WTC11 (cell line): Measurements from ENCODE around the gene TTLL12. TPM values are rescaled to one million over a fixed set of nuclear protein-coding genes. Genes with fewer than 3 reads are reported as not detected.

Experiments
- ATAC-seq: fragments of 200-7000 bp; cut with Tn5 transposase; 2 replicates; pipeline ENCODE4 v1.10.0; 2021; ENCODE audit warnings: mild to moderate bottlenecking, moderate library complexity
- Bru-seq: library from RNA; stranded (reverse); fragments of 400-500 nt; gene quantifications from one replicate; lab custom pipeline; 2021; lab: Mats Ljungman, UMichigan
- CTCF ChIA-PET: fragments of 300-600 bp; sonication (Branson Sonifier 250); formaldehyde crosslinking; loops from one replicate; lab custom pipeline; 2021; ENCODE audit warnings: antibody characterized with exemption; lab: Charles Lee
- POLR2A ChIA-PET: fragments of 350-600 bp; sonication (Branson Sonifier 250); formaldehyde crosslinking; loops from one replicate; lab custom pipeline; 2021; ENCODE audit warnings: antibody characterized with exemption; lab: Charles Lee
- DNase-seq: peaks from one replicate; pipeline ENCODE4 v3.0.0; 2021; ENCODE audit warnings: low spot score
- H3K27ac Mint-ChIP-seq: 2 replicates; pipeline ENCODE4 v1.8.0; 2021; ENCODE audit warnings: mixed read lengths
- H3K27me3 Mint-ChIP-seq: 2 replicates; pipeline ENCODE4 v1.8.0; 2021; ENCODE audit warnings: low read depth, mild to moderate bottlenecking, moderate library complexity, mixed read lengths
- H3K36me3 Mint-ChIP-seq: 2 replicates; pipeline ENCODE4 v1.8.0; 2021; ENCODE audit warnings: mixed read lengths
- H3K4me1 Mint-ChIP-seq: 2 replicates; pipeline ENCODE4 v1.8.0; 2022; ENCODE audit warnings: mixed read lengths
- H3K4me3 Mint-ChIP-seq: 2 replicates; pipeline ENCODE4 v1.8.0; 2021; ENCODE audit warnings: mild to moderate bottlenecking, moderate library complexity, mixed read lengths
- H3K9me3 Mint-ChIP-seq: 2 replicates; pipeline ENCODE4 v1.8.0; 2021; ENCODE audit warnings: mixed read lengths
- ARID4B ChIP-seq: sonication (generic); formaldehyde crosslinking; IDR thresholded peaks from 2 replicates; pipeline ENCODE4 v1.8.0; 2023; ENCODE audit warnings: missing genetic modification reagents, mild to moderate bottlenecking, borderline replicate concordance
- ATF2 ChIP-seq: sonication (generic); formaldehyde crosslinking; IDR thresholded peaks from 2 replicates; pipeline ENCODE4 v1.8.1; 2022; ENCODE audit warnings: low read depth, missing genetic modification reagents, borderline replicate concordance
- CTCF ChIP-seq: fragments of 200-600 bp; IDR thresholded peaks from 2 replicates; pipeline ENCODE4 v1.8.0; 2022; ENCODE audit warnings: antibody characterized with exemption
- E2F4 ChIP-seq: sonication (generic); formaldehyde crosslinking; IDR thresholded peaks from 2 replicates; pipeline ENCODE4 v1.8.1; 2022; ENCODE audit warnings: low read depth, mild to moderate bottlenecking, moderate library complexity, missing genetic modification reagents, borderline replicate concordance
- EMX1 ChIP-seq: fragments of 250-450 bp; sonication (Bioruptor Pico); IDR thresholded peaks from 2 replicates; pipeline ENCODE4 v1.8.0; 2021; ENCODE audit warnings: mild to moderate bottlenecking
- ESRRA ChIP-seq: sonication (generic); formaldehyde crosslinking; IDR thresholded peaks from 2 replicates; pipeline ENCODE4 v1.8.1; 2022; ENCODE audit warnings: mild to moderate bottlenecking, missing genetic modification reagents, borderline replicate concordance
- ETV6 ChIP-seq: sonication (generic); formaldehyde crosslinking; IDR thresholded peaks from 2 replicates; pipeline ENCODE4 v1.8.1; 2022; ENCODE audit warnings: mild to moderate bottlenecking, missing genetic modification reagents
- FOXK1 ChIP-seq: sonication (generic); formaldehyde crosslinking; IDR thresholded peaks from 2 replicates; pipeline ENCODE4 v1.8.0; 2022; ENCODE audit warnings: mild to moderate bottlenecking, moderate library complexity, missing genetic modification reagents
- FOXP1 ChIP-seq: sonication (generic); formaldehyde crosslinking; IDR thresholded peaks from 2 replicates; pipeline ENCODE4 v1.8.0; 2022; ENCODE audit warnings: missing genetic modification reagents, mild to moderate bottlenecking, moderate library complexity, borderline replicate concordance
- GABPB1 ChIP-seq: sonication (generic); formaldehyde crosslinking; IDR thresholded peaks from 2 replicates; pipeline ENCODE4 v1.8.1; 2023; ENCODE audit warnings: mild to moderate bottlenecking, missing genetic modification reagents
- JUN ChIP-seq: sonication (generic); formaldehyde crosslinking; IDR thresholded peaks from 2 replicates; pipeline ENCODE4 v1.8.0; 2023; ENCODE audit warnings: mild to moderate bottlenecking, missing genetic modification reagents
- RELA ChIP-seq: sonication (generic); formaldehyde crosslinking; IDR thresholded peaks from 2 replicates; pipeline ENCODE4 v1.8.1; 2022; ENCODE audit warnings: missing genetic modification reagents, mild to moderate bottlenecking, borderline replicate concordance
- TEAD1 ChIP-seq: sonication (generic); formaldehyde crosslinking; IDR thresholded peaks from 2 replicates; pipeline ENCODE4 v1.8.0; 2022; ENCODE audit warnings: mild to moderate bottlenecking, missing genetic modification reagents
- TEAD4 ChIP-seq: sonication (generic); formaldehyde crosslinking; IDR thresholded peaks from 2 replicates; pipeline ENCODE4 v1.8.0; 2022; ENCODE audit warnings: mild to moderate bottlenecking, missing genetic modification reagents
- TP53 ChIP-seq: sonication (generic); formaldehyde crosslinking; IDR thresholded peaks from 2 replicates; pipeline ENCODE4 v1.8.1; 2023; ENCODE audit warnings: mild to moderate bottlenecking, missing genetic modification reagents
- ZBTB21 ChIP-seq: sonication (generic); formaldehyde crosslinking; IDR thresholded peaks from 2 replicates; pipeline ENCODE4 v1.8.1; 2023; ENCODE audit warnings: mild to moderate bottlenecking, missing genetic modification reagents, borderline replicate concordance
- ZNF219 ChIP-seq: sonication (generic); formaldehyde crosslinking; IDR thresholded peaks from 2 replicates; pipeline ENCODE4 v1.8.0; 2023; ENCODE audit warnings: missing genetic modification reagents, mild to moderate bottlenecking, borderline replicate concordance
- ZNF232 ChIP-seq: sonication (generic); formaldehyde crosslinking; IDR thresholded peaks from 2 replicates; pipeline ENCODE4 v1.8.0; 2022; ENCODE audit warnings: mild to moderate bottlenecking, missing genetic modification reagents
- long read RNA-seq, 3 experiments: library from RNA in 1 of 3; library from capped mRNA in 1 of 3; library from polyadenylated mRNA in 1 of 3; unstranded in 2 of 3; stranded (forward) in 1 of 3; transcript quantifications; one replicate each; pipeline ENCODE4 v2.0.0, GENCODE V29; 2021
- total RNA-seq: library from RNA; stranded (reverse); gene quantifications from 3 replicates; pipeline ENCODE4 v1.2.3, GENCODE V29; 2021
- TF ChIP-seq, protein P1 (sequence below): fragments of 250-450 bp; sonication (Bioruptor Pico); IDR thresholded peaks from 2 replicates; pipeline ENCODE4 v1.8.0; 2021; ENCODE audit warnings: mild to moderate bottlenecking
- TF ChIP-seq, protein P2 (sequence below): sonication (generic); formaldehyde crosslinking; IDR thresholded peaks from 2 replicates; pipeline ENCODE4 v1.8.0; 2022; ENCODE audit warnings: mild to moderate bottlenecking, missing genetic modification reagents
- TF ChIP-seq, protein P3 (sequence below): sonication (generic); formaldehyde crosslinking; IDR thresholded peaks from 2 replicates; pipeline ENCODE4 v1.8.0; 2022; ENCODE audit warnings: mild to moderate bottlenecking, missing genetic modification reagents

The TTLL12 gene
- total RNA-seq (129 to 134 TPM (median 129 TPM) in 3 replicates), Bru-seq, nascent RNA (percentile 73 among the genes with signal in this experiment)
- long read RNA-seq, experiment 1, transcript TTLL12-201 (14 exons, 3,385 nt): major isoform, 1,224 of 1,417 reads
- long read RNA-seq, experiment 1, partial matches to known transcripts: 69 of 1,417 reads
- long read RNA-seq, experiment 1, other reads (novel, unspliced or antisense): 122 of 1,417 reads
- long read RNA-seq, experiment 2, transcript TTLL12-201 (14 exons, 3,385 nt): major isoform, 39 of 151 reads
- long read RNA-seq, experiment 2, partial matches to known transcripts: 38 of 151 reads
- long read RNA-seq, experiment 2, other reads (novel, unspliced or antisense): 71 of 151 reads
- long read RNA-seq, experiment 3, partial matches to known transcripts: 1 of 1 reads
- long read RNA-seq, experiment 3, other reads (novel, unspliced or antisense): 0 of 1 reads

DNA sequence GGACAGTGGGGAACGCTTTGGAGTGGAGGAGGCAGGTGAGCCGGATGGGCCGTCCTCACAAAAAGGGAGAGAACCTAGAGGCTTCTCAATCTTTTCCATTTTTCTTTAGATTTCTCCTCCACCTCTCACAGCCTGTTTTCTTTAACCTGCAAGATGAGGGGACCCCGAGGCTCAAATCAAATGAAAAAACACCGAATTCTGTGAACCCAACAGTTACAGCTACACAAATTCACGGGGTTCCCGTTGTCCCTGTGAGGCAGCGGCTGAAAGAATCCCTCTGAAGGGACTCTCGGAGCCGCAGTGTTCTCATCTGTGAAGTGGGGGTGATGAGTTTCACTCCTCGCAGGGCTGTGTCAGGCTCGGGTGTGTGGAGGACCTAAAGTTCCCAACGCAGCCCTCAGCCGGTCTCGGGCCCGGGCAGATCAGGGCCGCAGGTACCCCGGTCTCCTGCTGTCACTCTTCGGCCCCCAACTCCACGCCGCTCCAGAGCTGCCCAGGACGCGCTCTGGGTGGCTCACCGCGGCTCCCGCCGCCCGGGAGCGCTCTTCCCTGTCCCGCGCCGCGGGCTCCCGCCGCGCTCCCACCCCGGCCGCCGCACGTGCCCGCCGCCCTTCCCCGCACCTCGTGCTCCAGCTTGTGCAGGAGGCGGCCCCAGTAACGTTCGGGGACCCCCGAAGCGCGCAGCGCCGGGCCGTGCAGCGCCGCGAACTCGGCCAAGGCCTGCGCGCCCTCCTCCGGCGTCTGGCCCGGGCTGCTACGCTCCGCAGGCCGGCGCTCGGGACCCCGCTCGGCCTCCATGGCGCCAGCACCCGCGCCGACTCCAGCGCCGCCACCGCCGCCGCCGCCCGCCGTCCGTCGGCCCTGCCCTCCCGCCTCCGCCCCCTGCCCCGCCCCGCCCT is at the start of gene TTLL12:
Gene TTLL12, minus strand, starts transcription at position 863 of the 899 bp plus-strand sequence. Its CDS starts 65 bp downstream, at position 798.
- H3K4me3 Mint-ChIP-seq: peak within 1 kb of the TSS; percentile 78
- H3K4me1 Mint-ChIP-seq: peaks cover 24% of the 10 kb centered on the region
- CTCF ChIA-PET: interaction anchor here (0.6 to 4.9 kb wide), 35 partner anchors 11 to 737 kb away, joined by 3 to 85 read pairs (median 5); partner anchors contain the start of genes EFCAB6 and PNPLA3
- H3K9me3 Mint-ChIP-seq: no peaks in the 10 kb centered on the region
- peaks cover 7% of the 10 kb centered on the region for H3K36me3 Mint-ChIP-seq
- peak; percentile 12; the same call in 1 of the 2 replicates for ATAC-seq
- peak; percentile 54 for DNase-seq
- POLR2A ChIA-PET: interaction anchor here (0.5 to 1.4 kb wide), 4 partner anchors 21 to 677 kb away, joined by 3 to 4 read pairs (median 3); no protein-coding TSS in a partner anchor
- peaks cover 16% of the 10 kb centered on the region for H3K27me3 Mint-ChIP-seq
- H3K27ac Mint-ChIP-seq: peak within 1 kb of the TSS; percentile 74
- TF ChIP-seq ARID4B (0 out of 2 replicates have a peak, but pooled peaks have one; percentile 27), GABPB1 (no peak), ZNF219 (CRISPR knock-in tag) (peak; percentile 29; the same call in 1 of the 2 replicates), ATF2 (CRISPR knock-in tag) (no peak), ZBTB21 (CRISPR knock-in tag) (no peak), TEAD4 (CRISPR knock-in tag) (peak; percentile 27; the same call in 1 of the 2 replicates), TEAD1 (CRISPR knock-in tag) (0 out of 2 replicates have a peak, but pooled peaks have one; percentile 26), FOXP1 (CRISPR knock-in tag) (peak; percentile 91), FOXK1 (0 out of 2 replicates have a peak, but pooled peaks have one; percentile 57), TP53 (CRISPR knock-in tag) (peak; percentile 70; the same call in 1 of the 2 replicates), ETV6 (CRISPR knock-in tag) (peak; percentile 36; the same call in 1 of the 2 replicates), RELA (peak; percentile 69; the same call in 1 of the 2 replicates), JUN (CRISPR knock-in tag) (peak; percentile 84; the same call in 1 of the 2 replicates), ZNF232 (CRISPR knock-in tag) (no peak), ESRRA (CRISPR knock-in tag) (peak; percentile 31; the same call in 1 of the 2 replicates), E2F4 (CRISPR knock-in tag) (peak; percentile 66; the same call in 1 of the 2 replicates), CTCF (no peak), EMX1 (CRISPR knock-in tag) (no peak)
- TF ChIP-seq, protein P1, sequence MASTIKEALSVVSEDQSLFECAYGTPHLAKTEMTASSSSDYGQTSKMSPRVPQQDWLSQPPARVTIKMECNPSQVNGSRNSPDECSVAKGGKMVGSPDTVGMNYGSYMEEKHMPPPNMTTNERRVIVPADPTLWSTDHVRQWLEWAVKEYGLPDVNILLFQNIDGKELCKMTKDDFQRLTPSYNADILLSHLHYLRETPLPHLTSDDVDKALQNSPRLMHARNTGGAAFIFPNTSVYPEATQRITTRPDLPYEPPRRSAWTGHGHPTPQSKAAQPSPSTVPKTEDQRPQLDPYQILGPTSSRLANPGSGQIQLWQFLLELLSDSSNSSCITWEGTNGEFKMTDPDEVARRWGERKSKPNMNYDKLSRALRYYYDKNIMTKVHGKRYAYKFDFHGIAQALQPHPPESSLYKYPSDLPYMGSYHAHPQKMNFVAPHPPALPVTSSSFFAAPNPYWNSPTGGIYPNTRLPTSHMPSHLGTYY: no peak
- TF ChIP-seq, protein P2, sequence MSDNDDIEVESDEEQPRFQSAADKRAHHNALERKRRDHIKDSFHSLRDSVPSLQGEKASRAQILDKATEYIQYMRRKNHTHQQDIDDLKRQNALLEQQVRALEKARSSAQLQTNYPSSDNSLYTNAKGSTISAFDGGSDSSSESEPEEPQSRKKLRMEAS (CRISPR knock-in tag): peak; percentile 46; the same call in 1 of the 2 replicates
- TF ChIP-seq, protein P3, sequence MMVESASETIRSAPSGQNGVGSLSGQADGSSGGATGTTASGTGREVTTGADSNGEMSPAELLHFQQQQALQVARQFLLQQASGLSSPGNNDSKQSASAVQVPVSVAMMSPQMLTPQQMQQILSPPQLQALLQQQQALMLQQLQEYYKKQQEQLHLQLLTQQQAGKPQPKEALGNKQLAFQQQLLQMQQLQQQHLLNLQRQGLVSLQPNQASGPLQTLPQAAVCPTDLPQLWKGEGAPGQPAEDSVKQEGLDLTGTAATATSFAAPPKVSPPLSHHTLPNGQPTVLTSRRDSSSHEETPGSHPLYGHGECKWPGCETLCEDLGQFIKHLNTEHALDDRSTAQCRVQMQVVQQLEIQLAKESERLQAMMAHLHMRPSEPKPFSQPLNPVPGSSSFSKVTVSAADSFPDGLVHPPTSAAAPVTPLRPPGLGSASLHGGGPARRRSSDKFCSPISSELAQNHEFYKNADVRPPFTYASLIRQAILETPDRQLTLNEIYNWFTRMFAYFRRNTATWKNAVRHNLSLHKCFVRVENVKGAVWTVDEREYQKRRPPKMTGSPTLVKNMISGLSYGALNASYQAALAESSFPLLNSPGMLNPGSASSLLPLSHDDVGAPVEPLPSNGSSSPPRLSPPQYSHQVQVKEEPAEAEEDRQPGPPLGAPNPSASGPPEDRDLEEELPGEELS (CRISPR knock-in tag): peak; percentile 41; the same call in 1 of the 2 replicates
